Measurements from ENCODE around the gene MRPS34. TPM values are rescaled to one million over a fixed set of nuclear protein-coding genes. Genes with fewer than 3 reads are reported as not detected.
A peak's percentile ranks its signal among the peaks of the same experiment; 100 is the strongest.

The MRPS34 gene
- total and polyA plus RNA-seq, 9 of the 15 experiments (the other 6 are each of a cell fraction or from before 2014, with no cell fraction given), result 5.2 to 334 (median 92.8) TPM

- TF ChIP-seq SMAD2 (IDR thresholded peaks at IDR 0.05; ENCODE audit: low read depth, low read length) (no peak), ZNF23 (CRISPR knock-in tag; IDR thresholded peaks at IDR 0.05) (no peak), ZNF224 (CRISPR knock-in tag; IDR thresholded peaks at IDR 0.05) (no peak), LEF1 (IDR thresholded peaks at IDR 0.05) (no peak), RBM22 (IDR thresholded peaks at IDR 0.05; ENCODE audit: low read depth, low read length, poor library complexity, severe bottlenecking) (peak; percentile 40), NFIC (IDR thresholded peaks at IDR 0.05) (peak; percentile 98), RERE (CRISPR knock-in tag; IDR thresholded peaks at IDR 0.05; ENCODE audit: borderline replicate concordance) (no peak), TEAD4 (IDR thresholded peaks at IDR 0.05; ENCODE audit: low read length) (0 out of 2 replicates have a peak, but pooled peaks have one; percentile 3), TEAD4 (CRISPR knock-in tag; IDR thresholded peaks at IDR 0.05; ENCODE audit: borderline replicate concordance) (no peak), TBL1XR1 (IDR thresholded peaks at IDR 0.05; ENCODE audit: low read length in 2 of 2) (no peak), HOXB6 (CRISPR knock-in tag; IDR thresholded peaks at IDR 0.05; ENCODE audit: borderline replicate concordance) (no peak), ZNF133 (CRISPR knock-in tag; IDR thresholded peaks at IDR 0.05) (no peak), RBFOX2 (IDR thresholded peaks at IDR 0.05; ENCODE audit: low read depth, low read length) (0 out of 2 replicates have a peak, but pooled peaks have one; percentile 7), ELF4 (CRISPR knock-in tag; IDR thresholded peaks at IDR 0.05) (no peak), POLR2G (IDR thresholded peaks at IDR 0.05; ENCODE audit: low read depth, low read length) (peak; percentile 61), POLR3G (IDR thresholded peaks at IDR 0.05; ENCODE audit: extremely low read depth, insufficient read length, insufficient replicate concordance) (no peak), ARID2 (IDR thresholded peaks at IDR 0.05) (no peak), BRCA1 (IDR thresholded peaks at IDR 0.05) (no peak), BRCA1 (CRISPR knock-in tag; IDR thresholded peaks at IDR 0.05) (0 out of 2 replicates have a peak, but pooled peaks have one; percentile 22), HINFP (tag; conservative IDR thresholded peaks at IDR 0.05; ENCODE audit: low read depth) (no peak), DACH1 (IDR thresholded peaks at IDR 0.05; ENCODE audit: partially characterized antibody) (no peak), TRIM28 (IDR thresholded peaks at IDR 0.05) (no peak)
- TF ChIP-seq, protein P1, sequence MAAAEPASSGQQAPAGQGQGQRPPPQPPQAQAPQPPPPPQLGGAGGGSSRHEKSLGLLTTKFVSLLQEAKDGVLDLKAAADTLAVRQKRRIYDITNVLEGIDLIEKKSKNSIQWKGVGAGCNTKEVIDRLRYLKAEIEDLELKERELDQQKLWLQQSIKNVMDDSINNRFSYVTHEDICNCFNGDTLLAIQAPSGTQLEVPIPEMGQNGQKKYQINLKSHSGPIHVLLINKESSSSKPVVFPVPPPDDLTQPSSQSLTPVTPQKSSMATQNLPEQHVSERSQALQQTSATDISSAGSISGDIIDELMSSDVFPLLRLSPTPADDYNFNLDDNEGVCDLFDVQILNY (CRISPR knock-in tag; IDR thresholded peaks at IDR 0.05), result no peak
These were observed 9.9 kb downstream of the MRPS34 start (continued) for GRCh38 chr16:1762879-1763520.
